Spleen (tissue), 11 donors: ENCODE results near the gene STK24. TPM values are rescaled to one million over a fixed set of nuclear protein-coding genes. Genes with fewer than 3 reads are reported as not detected.

Experiments used
- DNase-seq: peaks from one replicate; pipeline ENCODE4 v3.0.0-alpha.2; 2020
- H3K27ac ChIP-seq, 8 donors: fragments of 200-600 bp; sonication (generic) in 7 of 8; 1 replicate in 4 of 8; 2 replicates in 4 of 8; pipeline versions ENCODE4 v1.5.0 to v1.8.0; 2016 to 2021; ENCODE audit warnings: inconsistent platforms in 4 of 8, mild to moderate bottlenecking in 4 of 8, moderate library complexity in 1 of 8
- H3K27me3 ChIP-seq, 7 donors: fragments of 200-600 bp; sonication (generic) in 6 of 7; replicated peaks in 1 of 7; 1 replicate in 4 of 7; 2 replicates in 3 of 7; pipeline versions ENCODE4 v1.5.0 to v1.8.0; 2016 to 2021; ENCODE audit warnings: inconsistent platforms in 3 of 7, mild to moderate bottlenecking in 1 of 7
- H3K36me3 ChIP-seq, 6 donors: fragments of 200-600 bp; sonication (generic) in 5 of 6; 1 replicate in 4 of 6; 2 replicates in 2 of 6; pipeline versions ENCODE4 v1.5.0 to v1.8.0; 2016 to 2021; ENCODE audit warnings: inconsistent platforms in 2 of 6
- H3K4me1 ChIP-seq, 6 donors: fragments of 200-600 bp; sonication (generic) in 5 of 6; 1 replicate in 3 of 6; 2 replicates in 3 of 6; pipeline versions ENCODE4 v1.5.0 to v1.8.0; 2016 to 2021; ENCODE audit warnings: inconsistent platforms in 3 of 6
- H3K4me3 ChIP-seq, 8 donors: fragments of 200-600 bp; sonication (generic) in 7 of 8; 1 replicate in 4 of 8; 2 replicates in 4 of 8; pipeline versions ENCODE4 v1.5.0 to v1.8.0; 2016 to 2021; ENCODE audit warnings: inconsistent platforms in 4 of 8, mild to moderate bottlenecking in 4 of 8, moderate library complexity in 2 of 8
- H3K9me3 ChIP-seq, 8 donors: fragments of 200-600 bp; sonication (generic) in 7 of 8; 1 replicate in 4 of 8; 2 replicates in 4 of 8; pipeline versions ENCODE4 v1.5.0 to v1.8.0; 2016 to 2021; ENCODE audit warnings: inconsistent platforms in 4 of 8
- POLR2A ChIP-seq, 3 donors: fragments of 450-650 bp; IDR thresholded peaks; one replicate each; pipeline ENCODE4 v1.5.1; 2017; ENCODE audit warnings: antibody characterized with exemption in 3 of 3, mild to moderate bottlenecking in 1 of 3
- POLR2AphosphoS5 ChIP-seq, 3 donors: sonication (generic); formaldehyde crosslinking; IDR thresholded peaks; one replicate each; pipeline ENCODE4 v1.5.1; 2017; ENCODE audit warnings: antibody characterized with exemption in 3 of 3
- WGBS, 5 donors: extraction: QIAGEN DNeasy Blood & Tissue Kit in 3 of 5; methylation state at CpG; one replicate each; pipeline versions ENCODE4 v1.1.5 to v1.1.7; 2013 to 2018; 5-methylcytosine and 5-hydroxymethylcytosine counted together
- intact Hi-C: fragments of 100-400 bp; cut with DNase I; formaldehyde crosslinking; loops from one replicate; pipeline ENCODE4 v1.15.0; 2023; ENCODE audit warnings: low total_unique reads
- polyA plus RNA-seq, 3 donors: library from polyadenylated mRNA; stranded (reverse); fragments of 200-250 nt; gene quantifications; one replicate each; pipeline ENCODE4 v1.2.1, GENCODE V29; 2013
- total RNA-seq, 7 donors: library from RNA; depleted of rRNA in 3 of 7; stranded (reverse); fragments of >200 nt in 3 of 7; fragmentation: NEBNext Ultra II Directional in 4 of 7; extraction: Animal tissue kit (Norgen Biotek cat#: 25700) in 4 of 7; gene quantifications; one replicate each; pipeline versions ENCODE4 v1.1.0 to v1.2.1, GENCODE V29; 2016 to 2021
- TF ChIP-seq, protein P1 (sequence below), 11 experiments: fragments of 200-600 bp in 7 of 11; fragments of 450-650 bp in 4 of 11; sonication (generic) in 4 of 11; IDR thresholded peaks in 8 of 11; conservative IDR thresholded peaks in 3 of 11; 1 replicate in 7 of 11; 2 replicates in 4 of 11; pipeline versions ENCODE4 v1.4.0 to v1.8.0; 2016 to 2021; ENCODE audit warnings: antibody characterized with exemption in 11 of 11, inconsistent platforms in 4 of 11, mild to moderate bottlenecking in 1 of 11
- donor health status: healthy with polysubstance abuse.
- donor health status: DM: no; HTN: no; CAD: no; lungs with moderate emphysema.
- donor health status: DM: no; HTN: no; CAD: no.
- donor health status: Bipolar disorder and iron deficiency.
- donor health status: healthy.
- donor health status: DM: no; HTN: no; CAD: no.
- donor health status: DM: yes; HTN: yes; CAD: no.

The STK24 gene
- total and polyA plus RNA-seq, 10 donors = 36.5 to 132 (median 94.5) TPM

DNA sequence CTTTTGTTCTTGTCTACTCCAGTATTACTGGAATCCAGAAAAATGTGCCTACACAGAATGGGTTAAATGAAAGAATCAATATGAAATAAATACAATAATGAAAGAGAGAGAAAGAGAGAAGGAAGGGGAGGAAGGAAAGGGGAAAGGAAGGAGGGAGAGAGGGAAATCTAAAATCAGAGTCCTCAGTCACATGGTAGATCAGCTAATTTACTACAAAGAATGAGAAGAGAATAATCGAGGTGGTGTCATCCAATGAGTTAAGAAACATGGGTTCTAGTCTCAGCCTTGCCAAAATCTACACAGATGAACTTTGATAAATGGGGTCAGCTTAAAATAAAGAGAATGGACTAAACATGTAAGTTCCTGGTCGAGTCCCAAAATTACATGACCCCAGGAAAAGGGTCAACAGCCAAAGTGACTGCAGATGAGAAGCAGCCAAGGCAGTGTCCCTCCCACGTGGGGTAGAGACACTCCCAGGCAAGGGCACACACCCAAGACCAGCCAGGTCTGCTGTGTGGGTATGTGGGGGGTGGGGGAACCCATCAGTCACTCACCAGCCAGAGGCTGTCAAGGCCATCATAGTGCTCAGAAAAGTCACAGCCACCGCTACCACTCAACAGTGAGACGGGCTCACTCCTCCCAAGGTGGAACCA lies 103.6 kb downstream of the STK24 start:
- Histone ChIP-seq H3K9me3 (no peaks in the 10 kb centered on the region), H3K27ac (peak overlapping the region in 2 of 8 donors; percentile 23 to 38), H3K4me1 (peaks cover 27 to 67% (median 40%) of the 10 kb centered on the region in 6 donors), H3K4me3 (no peak overlapping the region), H3K36me3 (peaks cover 0 to 71% (median 42%) of the 10 kb centered on the region in 6 donors), H3K27me3 (no peaks in the 10 kb centered on the region)
- DNase-seq = no peak
- WGBS, 5 donors = 71 to 87% (median 83%) methylated on average over 5 of the region's 5 CpGs
- TF ChIP-seq, protein P1, sequence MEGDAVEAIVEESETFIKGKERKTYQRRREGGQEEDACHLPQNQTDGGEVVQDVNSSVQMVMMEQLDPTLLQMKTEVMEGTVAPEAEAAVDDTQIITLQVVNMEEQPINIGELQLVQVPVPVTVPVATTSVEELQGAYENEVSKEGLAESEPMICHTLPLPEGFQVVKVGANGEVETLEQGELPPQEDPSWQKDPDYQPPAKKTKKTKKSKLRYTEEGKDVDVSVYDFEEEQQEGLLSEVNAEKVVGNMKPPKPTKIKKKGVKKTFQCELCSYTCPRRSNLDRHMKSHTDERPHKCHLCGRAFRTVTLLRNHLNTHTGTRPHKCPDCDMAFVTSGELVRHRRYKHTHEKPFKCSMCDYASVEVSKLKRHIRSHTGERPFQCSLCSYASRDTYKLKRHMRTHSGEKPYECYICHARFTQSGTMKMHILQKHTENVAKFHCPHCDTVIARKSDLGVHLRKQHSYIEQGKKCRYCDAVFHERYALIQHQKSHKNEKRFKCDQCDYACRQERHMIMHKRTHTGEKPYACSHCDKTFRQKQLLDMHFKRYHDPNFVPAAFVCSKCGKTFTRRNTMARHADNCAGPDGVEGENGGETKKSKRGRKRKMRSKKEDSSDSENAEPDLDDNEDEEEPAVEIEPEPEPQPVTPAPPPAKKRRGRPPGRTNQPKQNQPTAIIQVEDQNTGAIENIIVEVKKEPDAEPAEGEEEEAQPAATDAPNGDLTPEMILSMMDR (IDR thresholded peaks at IDR 0.05 in 8 of 11, conservative IDR thresholded peaks at IDR 0.05 in 3 of 11) = no peak
- TF ChIP-seq POLR2AphosphoS5 (IDR thresholded peaks at IDR 0.05) = peak in 2 of 3 donors; percentile 11 to 25
- no peak for TF ChIP-seq POLR2A (IDR thresholded peaks at IDR 0.05)
- intact Hi-C loops = loop anchor here (10.0 kb wide), 1 partner anchor 102 kb away; the partner anchor contains the start of gene STK24

DNA sequence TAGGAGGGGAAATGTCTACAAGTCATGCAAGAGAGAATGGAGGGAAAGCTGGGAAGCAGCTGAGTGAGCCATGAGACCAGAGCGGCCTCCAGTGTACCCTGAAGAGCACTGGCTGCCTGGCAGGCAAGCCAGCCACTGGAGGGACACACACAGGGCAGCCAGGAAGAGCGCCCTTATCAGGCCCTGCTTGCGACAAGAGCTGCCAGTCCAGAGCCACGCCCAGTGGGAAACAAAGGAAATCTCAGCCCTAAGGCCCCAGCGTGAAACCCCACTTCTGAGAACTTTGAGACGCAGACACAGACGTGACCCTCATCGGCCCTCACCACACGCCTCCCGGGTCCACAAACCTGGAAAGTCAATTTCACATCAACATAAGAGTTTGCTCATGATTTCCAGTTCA lies 105.0 kb downstream of the STK24 start:
- Histone ChIP-seq H3K9me3 (no peaks in the 10 kb centered on the region), H3K4me1 (peaks cover 16 to 53% (median 27%) of the 10 kb centered on the region in 6 donors), H3K27me3 (no peaks in the 10 kb centered on the region), H3K27ac (peak overlapping the region in 2 of 8 donors; percentile 15 to 21), H3K36me3 (peaks cover 0 to 83% (median 47%) of the 10 kb centered on the region in 6 donors), H3K4me3 (no peak overlapping the region)
- DNase-seq = no peak
- 69 to 79% (median 71%) methylated on average over 10 of the region's 10 CpGs for WGBS, 5 donors
- TF ChIP-seq, protein P1 (IDR thresholded peaks at IDR 0.05 in 8 of 11, conservative IDR thresholded peaks at IDR 0.05 in 3 of 11) = peak in 1 of 11 experiments; percentile 14
- TF ChIP-seq POLR2AphosphoS5 (IDR thresholded peaks at IDR 0.05) (peak; percentile 41 to 73 (median 67)), POLR2A (IDR thresholded peaks at IDR 0.05) (no peak)
- intact Hi-C loops = loop anchor here (10.0 kb wide), 1 partner anchor 103 kb away; the partner anchor contains the start of gene STK24

DNA sequence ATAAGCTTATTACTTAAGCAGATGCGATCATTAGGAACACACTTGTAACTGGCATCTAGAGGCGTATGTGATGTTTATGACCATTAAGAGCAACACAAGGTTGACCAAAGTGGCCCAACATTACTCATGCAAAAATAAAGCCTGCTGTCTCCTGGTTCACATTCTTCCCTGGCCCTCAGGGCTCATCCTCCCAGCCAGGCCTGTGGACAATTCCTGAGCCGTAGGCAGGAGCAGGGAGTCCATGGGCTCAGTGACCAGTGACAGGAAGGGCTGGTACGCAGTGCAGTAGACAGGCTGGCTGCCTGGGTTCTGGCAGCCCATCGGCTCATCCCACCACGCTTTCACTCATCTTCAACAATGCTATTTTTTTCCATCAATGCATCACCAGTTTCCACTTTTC lies 106.0 kb downstream of the STK24 start:
- WGBS, 5 donors = 79 to 89% (median 82%) methylated on average over 6 of the region's 6 CpGs
- Histone ChIP-seq H3K36me3 (peaks cover 0 to 94% (median 51%) of the 10 kb centered on the region in 6 donors), H3K4me3 (no peak overlapping the region), H3K27me3 (no peaks in the 10 kb centered on the region), H3K9me3 (no peaks in the 10 kb centered on the region), H3K4me1 (peaks cover 5 to 43% (median 17%) of the 10 kb centered on the region in 6 donors), H3K27ac (no peak overlapping the region)
- intact Hi-C loops = loop anchor here (10.0 kb wide), 1 partner anchor 104 kb away; the partner anchor contains the start of gene STK24
- no peak for DNase-seq
- TF ChIP-seq POLR2AphosphoS5 (IDR thresholded peaks at IDR 0.05) = peak in 1 of 3 donors; percentile 31
- TF ChIP-seq POLR2A (IDR thresholded peaks at IDR 0.05) = no peak

DNA sequence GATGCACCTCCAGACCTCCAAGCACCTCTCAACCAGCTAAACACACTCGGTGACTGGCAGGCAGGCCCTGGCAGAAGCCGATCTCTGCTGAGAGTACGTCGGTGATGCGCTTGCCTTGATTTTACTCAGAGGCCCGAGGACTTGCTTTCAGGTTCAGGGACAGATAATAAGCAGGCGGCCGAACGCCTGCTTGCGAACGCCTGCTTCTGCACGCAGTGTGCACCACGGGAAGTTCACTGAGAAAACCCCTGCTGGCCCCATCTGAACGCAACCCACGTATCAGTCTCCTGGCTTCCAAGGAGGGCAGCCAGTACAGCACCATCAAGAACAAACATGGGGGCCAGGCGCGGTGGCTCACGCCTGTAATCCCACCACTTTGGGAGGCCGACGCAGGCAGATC lies 108.0 kb downstream of the STK24 start:
- Histone ChIP-seq H3K4me1 (peaks cover 0 to 27% (median 6%) of the 10 kb centered on the region in 6 donors), H3K9me3 (no peaks in the 10 kb centered on the region), H3K27ac (no peak overlapping the region), H3K36me3 (peaks cover 0 to 98% (median 53%) of the 10 kb centered on the region in 6 donors), H3K27me3 (no peaks in the 10 kb centered on the region), H3K4me3 (no peak overlapping the region)
- intact Hi-C loops = no loop called here
- TF ChIP-seq POLR2AphosphoS5 (IDR thresholded peaks at IDR 0.05) = peak in 1 of 3 donors; percentile 33
- no peak for TF ChIP-seq POLR2A (IDR thresholded peaks at IDR 0.05)
- TF ChIP-seq, protein P1 (IDR thresholded peaks at IDR 0.05 in 8 of 11, conservative IDR thresholded peaks at IDR 0.05 in 3 of 11) = no peak
- no peak for DNase-seq
- 92 to 97% (median 96%) methylated on average over 16 to 20 of the region's 20 CpGs for WGBS, 5 donors
